Glomerular visceral epithelial cell (primary cell): Measurements from ENCODE around the gene SRSF10.
"Not testable (repeated sequence)": the region's sequence is repeated elsewhere in the genome, so short reads cannot be mapped to it uniquely, and the experiment has no call there.

Experiments
- DNase-seq: peaks from one replicate; pipeline ENCODE4 v3.0.0-alpha.2; 2016; ENCODE audit errors: extremely low spot score

SRSF10 gene

GRCh38 chr1:23997812-23998211, 17.7 kb upstream of the SRSF10 start:
- DNase-seq = no peak

GRCh38 chr1:23996700-23997229, 16.6 kb upstream of the SRSF10 start:
- DNase-seq = no peak

GRCh38 chr1:23995431-23995837, 15.3 kb upstream of the SRSF10 start:
- no peak for DNase-seq

- DNase-seq = not testable (repeated sequence)
Observed at GRCh38 chr1:23992011-23992410, 11.9 kb upstream of the SRSF10 start.

GRCh38 chr1:23989263-23989662, 9.1 kb upstream of the SRSF10 start:
- no peak for DNase-seq

GRCh38 chr1:23987038-23987437, 6.9 kb upstream of the SRSF10 start:
- DNase-seq = not testable (repeated sequence)

GRCh38 chr1:23984417-23985186, 4.5 kb upstream of the SRSF10 start:
- peak; percentile 73 for DNase-seq

GRCh38 chr1:23980728-23981070, 572 bp upstream of the SRSF10 start:
- DNase-seq = peak; percentile 92

GRCh38 chr1:23979387-23979880, 693 bp downstream of the SRSF10 start:
- DNase-seq = no peak

GRCh38 chr1:23978805-23979204, 1.3 kb downstream of the SRSF10 start:
- DNase-seq = no peak

GRCh38 chr1:23977854-23978191, 2.3 kb downstream of the SRSF10 start:
- no peak for DNase-seq

- DNase-seq = no peak
Observed at GRCh38 chr1:23977187-23977853, 2.8 kb downstream of the SRSF10 start.

GRCh38 chr1:23967871-23968270, 12.3 kb downstream of the SRSF10 start:
- DNase-seq = no peak

GRCh38 chr1:23966973-23967493, 13.1 kb downstream of the SRSF10 start:
- DNase-seq = no peak

GRCh38 chr1:23964790-23965740, 15.1 kb downstream of the SRSF10 start:
- no peak for DNase-seq

- no peak for DNase-seq
Observed at GRCh38 chr1:23964235-23964668, 15.9 kb downstream of the SRSF10 start.

GRCh38 chr1:23963617-23964234, 16.4 kb downstream of the SRSF10 start:
- no peak for DNase-seq

GRCh38 chr1:23960291-23961020, 19.7 kb downstream of the SRSF10 start:
- DNase-seq = no peak

GRCh38 chr1:23959461-23960290, 20.5 kb downstream of the SRSF10 start, which contains the start of gene PNRC2:
TSS of gene PNRC2 (plus strand) at chr1:23959828. CDS start at chr1:23961458, 1,630 bp downstream.
- peak; percentile 97 for DNase-seq
